ENCODE measurements around the gene HCST.

The HCST gene

GRCh38 chr19:35931161-35931873 lies 29.0 kb downstream of the HCST start:
- TF ChIP-seq CTCF (IDR thresholded peaks at IDR 0.05; ENCODE audit: extremely low read depth, missing control alignments), result peak; percentile 92
- DNase-seq (ENCODE audit: low spot score), result peak; percentile 99

- DNase-seq (ENCODE audit: low spot score), result no peak
Measured at GRCh38 chr19:35931874-35932202, 29.5 kb downstream of the HCST start.

GRCh38 chr19:35932291-35932936 lies 30.1 kb downstream of the HCST start:
- no peak for DNase-seq (ENCODE audit: low spot score)
- TF ChIP-seq CTCF (IDR thresholded peaks at IDR 0.05; ENCODE audit: extremely low read depth, missing control alignments), result no peak

More at GRCh38 chr19:35931874-35932202, 29.5 kb downstream of the HCST start:
- TF ChIP-seq CTCF (IDR thresholded peaks at IDR 0.05; ENCODE audit: extremely low read depth, missing control alignments), result no peak

GRCh38 chr19:35935911-35936737 lies 33.8 kb downstream of the HCST start, which contains the start of gene LRFN3:
Gene LRFN3, plus strand, starts transcription at chr19:35936374. Its CDS starts 3,052 bp downstream, at chr19:35939426.
- no peak for TF ChIP-seq CTCF (IDR thresholded peaks at IDR 0.05; ENCODE audit: extremely low read depth, missing control alignments)
- peak; percentile 81 for DNase-seq (ENCODE audit: low spot score)

- no peak for TF ChIP-seq CTCF (IDR thresholded peaks at IDR 0.05; ENCODE audit: extremely low read depth, missing control alignments)
- DNase-seq (ENCODE audit: low spot score), result peak; percentile 28
Measured at GRCh38 chr19:35936738-35937268, 34.5 kb downstream of the HCST start.

GRCh38 chr19:35937345-35938281 lies 35.3 kb downstream of the HCST start:
- no peak for TF ChIP-seq CTCF (IDR thresholded peaks at IDR 0.05; ENCODE audit: extremely low read depth, missing control alignments)
- DNase-seq (ENCODE audit: low spot score), result peak; percentile 37
